ENCODE data around the gene HEG1. TPM values are rescaled to one million over a fixed set of nuclear protein-coding genes. Genes with fewer than 3 reads are reported as not detected.

The HEG1 gene
- total RNA-seq, 4 donors from 2014 or later, result 47.8 to 91.7 (median 76.8) TPM

DNA sequence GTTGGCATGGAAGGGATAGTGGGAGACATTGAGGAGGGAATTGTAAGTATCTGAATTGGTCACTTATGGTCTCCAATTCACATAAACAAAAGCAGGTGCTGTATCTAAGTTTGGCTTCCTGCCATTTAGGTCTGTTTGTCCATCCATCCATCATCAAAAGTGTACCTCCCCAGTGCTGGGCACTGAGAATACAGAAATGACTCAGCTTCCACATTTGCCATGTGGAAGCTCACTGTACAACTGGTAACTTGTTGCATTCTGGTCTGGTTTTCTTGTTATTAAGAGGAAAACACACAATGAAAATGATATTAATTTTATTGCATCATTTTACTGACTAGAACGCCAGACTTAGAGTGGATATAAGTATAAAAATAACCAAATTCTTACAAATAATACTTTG, 90.4 kb downstream of the HEG1 start:
- Histone ChIP-seq H3K36me3 (peaks cover 13 to 32% (median 22%) of the 10 kb centered on the region in 4 donors), H3K4me3 (no peak overlapping the region), H3K4me1 (peaks cover 0 to 19% (median 13%) of the 10 kb centered on the region in 4 donors), H3K27ac (replicated peaks in 1 of 4) (no peak overlapping the region), H3K9me3 (no peaks in the 10 kb centered on the region), H3K27me3 (no peaks in the 10 kb centered on the region)
- intact Hi-C loops (cut with DNase I), result no loop called here
- WGBS, result 50% methylated on average over 1 of the region's 1 CpG
- no peak for TF ChIP-seq POLR2A (IDR thresholded peaks at IDR 0.05; ENCODE audit: low read depth)
- TF ChIP-seq, protein P1, sequence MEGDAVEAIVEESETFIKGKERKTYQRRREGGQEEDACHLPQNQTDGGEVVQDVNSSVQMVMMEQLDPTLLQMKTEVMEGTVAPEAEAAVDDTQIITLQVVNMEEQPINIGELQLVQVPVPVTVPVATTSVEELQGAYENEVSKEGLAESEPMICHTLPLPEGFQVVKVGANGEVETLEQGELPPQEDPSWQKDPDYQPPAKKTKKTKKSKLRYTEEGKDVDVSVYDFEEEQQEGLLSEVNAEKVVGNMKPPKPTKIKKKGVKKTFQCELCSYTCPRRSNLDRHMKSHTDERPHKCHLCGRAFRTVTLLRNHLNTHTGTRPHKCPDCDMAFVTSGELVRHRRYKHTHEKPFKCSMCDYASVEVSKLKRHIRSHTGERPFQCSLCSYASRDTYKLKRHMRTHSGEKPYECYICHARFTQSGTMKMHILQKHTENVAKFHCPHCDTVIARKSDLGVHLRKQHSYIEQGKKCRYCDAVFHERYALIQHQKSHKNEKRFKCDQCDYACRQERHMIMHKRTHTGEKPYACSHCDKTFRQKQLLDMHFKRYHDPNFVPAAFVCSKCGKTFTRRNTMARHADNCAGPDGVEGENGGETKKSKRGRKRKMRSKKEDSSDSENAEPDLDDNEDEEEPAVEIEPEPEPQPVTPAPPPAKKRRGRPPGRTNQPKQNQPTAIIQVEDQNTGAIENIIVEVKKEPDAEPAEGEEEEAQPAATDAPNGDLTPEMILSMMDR (IDR thresholded peaks at IDR 0.05), result no peak
- no peak for TF ChIP-seq POLR2AphosphoS5 (IDR thresholded peaks at IDR 0.05)
- TF ChIP-seq EP300 (IDR thresholded peaks at IDR 0.05), result no peak
- no peak for DNase-seq (ENCODE audit: extremely low spot score)

GRCh38 chr3:124964387-124964786, 91.4 kb downstream of the HEG1 start:
- Histone ChIP-seq H3K36me3 (peaks cover 5 to 22% (median 12%) of the 10 kb centered on the region in 4 donors), H3K27ac (replicated peaks in 1 of 4) (no peak overlapping the region), H3K4me3 (no peak overlapping the region), H3K9me3 (no peaks in the 10 kb centered on the region), H3K27me3 (no peaks in the 10 kb centered on the region), H3K4me1 (peaks cover 0 to 19% (median 9%) of the 10 kb centered on the region in 4 donors)
- TF ChIP-seq POLR2AphosphoS5 (IDR thresholded peaks at IDR 0.05) (no peak), POLR2A (IDR thresholded peaks at IDR 0.05; ENCODE audit: low read depth) (no peak), EP300 (IDR thresholded peaks at IDR 0.05) (no peak)
- TF ChIP-seq, protein P1 (IDR thresholded peaks at IDR 0.05), result no peak
- intact Hi-C loops (cut with DNase I), result no loop called here
- WGBS, result 77% methylated on average over 4 of the region's 4 CpGs
- no peak for DNase-seq (ENCODE audit: extremely low spot score)

DNA sequence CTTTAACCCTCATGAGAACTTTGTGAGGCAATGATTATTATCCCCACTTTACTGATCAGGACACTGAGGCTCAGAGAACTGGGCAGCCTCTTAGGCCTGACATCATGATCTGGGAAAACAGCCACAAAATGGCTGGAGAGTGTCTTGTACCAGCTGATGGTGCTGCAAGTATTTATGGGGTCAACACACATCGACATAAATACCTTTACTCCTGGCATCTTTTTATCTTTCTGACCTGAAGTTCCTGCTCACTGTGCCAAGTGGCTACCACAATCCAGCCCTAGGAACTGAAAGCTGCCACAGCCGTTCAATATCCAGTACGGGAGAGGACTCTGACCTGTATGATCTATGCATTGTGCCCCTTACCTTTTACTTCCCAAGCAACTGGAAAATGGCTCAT, 92.0 kb downstream of the HEG1 start:
- no peak overlapping the region for H3K4me3 ChIP-seq
- H3K4me1 ChIP-seq, result peaks cover 0 to 19% (median 9%) of the 10 kb centered on the region in 4 donors
- DNase-seq (ENCODE audit: extremely low spot score), result no peak
- no peaks in the 10 kb centered on the region for H3K27me3 ChIP-seq
- H3K27ac ChIP-seq (replicated peaks in 1 of 4), result no peak overlapping the region
- H3K9me3 ChIP-seq, result no peaks in the 10 kb centered on the region
- H3K36me3 ChIP-seq, result peaks cover 0 to 16% (median 5%) of the 10 kb centered on the region in 4 donors
- TF ChIP-seq POLR2A (IDR thresholded peaks at IDR 0.05; ENCODE audit: low read depth) (no peak), POLR2AphosphoS5 (IDR thresholded peaks at IDR 0.05) (no peak), EP300 (IDR thresholded peaks at IDR 0.05) (no peak)
- TF ChIP-seq, protein P1 (IDR thresholded peaks at IDR 0.05), result no peak
- WGBS, result 53% methylated on average over 3 of the region's 3 CpGs
- intact Hi-C loops (cut with DNase I), result no loop called here

DNA sequence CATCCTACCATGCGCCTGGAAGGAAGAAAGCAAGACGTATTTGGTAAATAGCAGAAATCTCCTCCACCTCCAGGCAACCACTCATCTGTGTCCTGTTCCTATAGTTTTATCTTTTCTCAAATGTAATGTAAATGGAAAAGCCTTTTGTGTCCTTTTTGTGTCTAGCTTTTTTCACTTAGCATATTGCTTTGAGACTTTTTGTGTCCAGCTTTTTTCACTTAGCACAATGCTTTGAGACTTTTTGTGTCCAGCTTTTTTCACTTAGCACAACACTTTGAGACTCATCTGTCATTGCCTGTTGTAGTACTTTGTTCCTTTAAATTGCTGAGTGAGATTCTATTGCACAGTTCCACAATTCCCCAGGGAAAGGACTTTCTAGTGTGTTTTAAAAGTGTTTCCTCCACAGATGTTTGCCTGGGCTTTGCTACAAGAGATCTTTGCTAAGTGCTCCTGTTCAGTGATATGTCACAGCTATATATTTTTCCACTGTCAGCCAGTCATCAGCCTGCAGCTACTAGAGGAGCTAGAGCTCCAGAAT, 93.3 kb downstream of the HEG1 start:
- WGBS, result 90% methylated on average over 2 of the region's 2 CpGs
- no peak for TF ChIP-seq EP300 (IDR thresholded peaks at IDR 0.05)
- TF ChIP-seq POLR2AphosphoS5 (IDR thresholded peaks at IDR 0.05), result no peak
- TF ChIP-seq POLR2A (IDR thresholded peaks at IDR 0.05; ENCODE audit: low read depth), result no peak

DNA sequence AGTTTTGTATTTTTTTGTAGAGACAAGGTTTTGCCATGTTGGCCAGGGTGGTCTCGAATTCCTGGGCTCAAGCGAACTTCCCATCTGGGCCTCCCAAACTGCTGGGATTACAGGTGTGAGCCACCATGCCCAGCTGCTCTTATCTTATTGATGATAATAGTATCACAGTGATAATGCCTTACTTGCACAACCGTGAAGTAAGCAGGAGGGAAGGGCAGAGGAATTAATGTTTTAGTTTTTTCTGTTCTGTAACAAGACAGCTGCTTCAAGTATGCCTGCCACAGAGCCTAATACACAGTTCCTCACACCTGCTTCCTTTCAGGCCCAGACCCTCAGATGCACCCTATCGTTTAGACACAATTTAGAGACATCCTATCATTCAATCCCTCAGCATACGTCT, 95.1 kb downstream of the HEG1 start:
- Histone ChIP-seq H3K4me3 (no peak overlapping the region), H3K36me3 (no peaks in the 10 kb centered on the region), H3K27me3 (no peaks in the 10 kb centered on the region), H3K9me3 (no peaks in the 10 kb centered on the region), H3K27ac (replicated peaks in 1 of 4) (no peak overlapping the region), H3K4me1 (peaks cover 0 to 8% (median 4%) of the 10 kb centered on the region in 4 donors)
- no peak for TF ChIP-seq EP300 (IDR thresholded peaks at IDR 0.05)
- TF ChIP-seq POLR2AphosphoS5 (IDR thresholded peaks at IDR 0.05), result no peak
- TF ChIP-seq POLR2A (IDR thresholded peaks at IDR 0.05; ENCODE audit: low read depth), result no peak
- TF ChIP-seq, protein P1 (IDR thresholded peaks at IDR 0.05), result no peak
- 75% methylated on average over 5 of the region's 5 CpGs for WGBS
- no peak for DNase-seq (ENCODE audit: extremely low spot score)
- intact Hi-C loops (cut with DNase I), result no loop called here

More for the DNA sequence above, 93.3 kb downstream of the HEG1 start:
- H3K4me1 ChIP-seq, result peaks cover 0 to 8% (median 4%) of the 10 kb centered on the region in 4 donors
- peaks cover 0 to 3% (median 0%) of the 10 kb centered on the region in 4 donors for H3K36me3 ChIP-seq
- H3K4me3 ChIP-seq, result no peak overlapping the region
- no peaks in the 10 kb centered on the region for H3K27me3 ChIP-seq
- DNase-seq (ENCODE audit: extremely low spot score), result no peak
- intact Hi-C loops (cut with DNase I), result no loop called here
- no peak overlapping the region for H3K27ac ChIP-seq (replicated peaks in 1 of 4)
- no peaks in the 10 kb centered on the region for H3K9me3 ChIP-seq
